Panc1 (cell line): ENCODE data around the gene PDZD8.

ENCODE experiments used
- CTCF ChIP-seq: fragments of 450-650 bp; IDR thresholded peaks from 2 replicates; pipeline ENCODE4 v1.5.1; 2017; ENCODE audit warnings: mild to moderate bottlenecking
- POLR2AphosphoS5 ChIP-seq: IDR thresholded peaks from 2 replicates; pipeline ENCODE4 v1.6.1; 2012; ENCODE audit warnings: mild to moderate bottlenecking, low read depth, low read length, moderate library complexity
- REST ChIP-seq, 2 experiments: IDR thresholded peaks; 2 replicates each; pipeline ENCODE4 v1.6.1; 2011 to 2012; ENCODE audit warnings: low read depth in 2 of 2, control low read depth in 1 of 2, low read length in 1 of 2, mild to moderate bottlenecking in 1 of 2, moderate library complexity in 1 of 2; ENCODE audit not compliant: insufficient read depth in 1 of 2
- SIN3A ChIP-seq: IDR thresholded peaks from 2 replicates; pipeline ENCODE4 v1.6.1; 2012; ENCODE audit warnings: low read depth, mild to moderate bottlenecking, low read length, moderate library complexity, borderline replicate concordance; ENCODE audit not compliant: insufficient read depth

- TF ChIP-seq CTCF (no peak), POLR2AphosphoS5 (no peak), SIN3A (no peak), REST (IDR thresholded peaks at IDR 0.05; ENCODE audit: insufficient read depth in 1 of 2, low read depth in 2 of 2, low read length in 1 of 2) (no peak)
Measured at GRCh38 chr10:117418121-117418520, 42.9 kb upstream of the PDZD8 start.
